PFSK-1 (cell line): Measurements from ENCODE around the gene FAM219A.

Experiments
- POLR2AphosphoS5 ChIP-seq: IDR thresholded peaks from 2 replicates; pipeline ENCODE4 v1.6.1; 2012; ENCODE audit warnings: low read depth, mild to moderate bottlenecking, control low read depth, low read length, moderate library complexity
- REST ChIP-seq, 2 experiments: IDR thresholded peaks; 2 replicates each; pipeline versions ENCODE4 v1.6.1 to v1.8.0; 2011 to 2012; ENCODE audit warnings: low read depth in 2 of 2, low read length in 2 of 2, control low read depth in 1 of 2, inconsistent platforms in 1 of 2, mild to moderate bottlenecking in 1 of 2, moderate library complexity in 1 of 2; ENCODE audit not compliant: insufficient read depth in 1 of 2
- SIN3A ChIP-seq: IDR thresholded peaks from 2 replicates; pipeline ENCODE4 v1.6.1; 2012; ENCODE audit warnings: mild to moderate bottlenecking, low read length, moderate library complexity, borderline replicate concordance; ENCODE audit not compliant: insufficient read depth
- TAF1 ChIP-seq: IDR thresholded peaks from 2 replicates; pipeline ENCODE4 v1.6.1; 2012; ENCODE audit warnings: low read length, control low read depth, borderline replicate concordance; ENCODE audit not compliant: insufficient read depth

- TF ChIP-seq POLR2AphosphoS5, result no peak
- no peak for TF ChIP-seq REST (IDR thresholded peaks at IDR 0.05; ENCODE audit: insufficient read depth in 1 of 2, low read depth in 2 of 2, low read length in 2 of 2)
- no peak for TF ChIP-seq TAF1
- TF ChIP-seq SIN3A, result no peak
Observed at GRCh38 chr9:34419716-34420504, 38.5 kb downstream of the FAM219A start.
